Measurements from ENCODE around the gene PRR23B.

PRR23B gene

GRCh38 chr3:138985932-138986331 is 34.8 kb downstream of the PRR23B start:
- H3F3A ChIP-seq (ENCODE audit: insufficient read depth, low read length), result no peaks in the 10 kb centered on the region
- H3K9ac ChIP-seq (ENCODE audit: low read length), result no peak overlapping the region
- no peak overlapping the region for H2AFZ ChIP-seq (ENCODE audit: low read length)
- H4K20me1 ChIP-seq (ENCODE audit: insufficient read depth, low read length), result no peaks in the 10 kb centered on the region
- no peaks in the 10 kb centered on the region for H3K79me2 ChIP-seq (ENCODE audit: insufficient read depth, low read length)
- TF ChIP-seq CTCF (IDR thresholded peaks at IDR 0.05; ENCODE audit: low read length) (no peak), EZH2 (IDR thresholded peaks at IDR 0.05; ENCODE audit: borderline replicate concordance, low read length) (no peak)
- H3K9me2 ChIP-seq (ENCODE audit: low read depth, low read length), result no peaks in the 10 kb centered on the region
- H3K4me1 ChIP-seq (ENCODE audit: insufficient read depth, low read length, severe bottlenecking), result no peaks in the 10 kb centered on the region
- no peak overlapping the region for H3K4me3 ChIP-seq (ENCODE audit: low read depth, low read length, poor library complexity, severe bottlenecking)
- no peak overlapping the region for H3K4me2 ChIP-seq (ENCODE audit: low read length)
- no peaks in the 10 kb centered on the region for H3K9me3 ChIP-seq (ENCODE audit: low read length)
- no peaks in the 10 kb centered on the region for H3K36me3 ChIP-seq (ENCODE audit: insufficient read depth, low read length)
- 0 out of 2 replicates have a peak, but pooled peaks cover 1% of the 10 kb centered on the region for H3K27me3 ChIP-seq (ENCODE audit: insufficient read depth, low read length)
- no peak overlapping the region for H3K27ac ChIP-seq (ENCODE audit: low read depth, low read length, poor library complexity, severe bottlenecking)

GRCh38 chr3:138984816-138985215 is 35.9 kb downstream of the PRR23B start:
- Histone ChIP-seq H3K9ac (ENCODE audit: low read length) (no peak overlapping the region), H3K79me2 (ENCODE audit: insufficient read depth, low read length) (no peaks in the 10 kb centered on the region), H2AFZ (ENCODE audit: low read length) (no peak overlapping the region), H3K36me3 (ENCODE audit: insufficient read depth, low read length) (no peaks in the 10 kb centered on the region), H3K27ac (ENCODE audit: low read depth, low read length, poor library complexity, severe bottlenecking) (no peak overlapping the region), H3K9me3 (ENCODE audit: low read length) (no peaks in the 10 kb centered on the region), H3K9me2 (ENCODE audit: low read depth, low read length) (no peaks in the 10 kb centered on the region), H4K20me1 (ENCODE audit: insufficient read depth, low read length) (no peaks in the 10 kb centered on the region), H3F3A (ENCODE audit: insufficient read depth, low read length) (no peaks in the 10 kb centered on the region), H3K4me1 (ENCODE audit: insufficient read depth, low read length, severe bottlenecking) (no peaks in the 10 kb centered on the region), H3K27me3 (ENCODE audit: insufficient read depth, low read length) (0 out of 2 replicates have a peak, but pooled peaks cover 4% of the 10 kb centered on the region), H3K4me3 (ENCODE audit: low read depth, low read length, poor library complexity, severe bottlenecking) (no peak overlapping the region), H3K4me2 (ENCODE audit: low read length) (no peak overlapping the region)
- TF ChIP-seq CTCF (IDR thresholded peaks at IDR 0.05; ENCODE audit: low read length), result no peak
- no peak for TF ChIP-seq EZH2 (IDR thresholded peaks at IDR 0.05; ENCODE audit: borderline replicate concordance, low read length)

GRCh38 chr3:138976047-138976446 is 44.7 kb downstream of the PRR23B start:
- Histone ChIP-seq H3F3A (ENCODE audit: insufficient read depth, low read length) (no peaks in the 10 kb centered on the region), H2AFZ (ENCODE audit: low read length) (no peak overlapping the region), H3K36me3 (ENCODE audit: insufficient read depth, low read length) (no peaks in the 10 kb centered on the region), H3K9me2 (ENCODE audit: low read depth, low read length) (no peaks in the 10 kb centered on the region), H3K79me2 (ENCODE audit: insufficient read depth, low read length) (no peaks in the 10 kb centered on the region), H3K9me3 (ENCODE audit: low read length) (no peaks in the 10 kb centered on the region), H3K4me2 (ENCODE audit: low read length) (no peak overlapping the region), H4K20me1 (ENCODE audit: insufficient read depth, low read length) (no peaks in the 10 kb centered on the region), H3K9ac (ENCODE audit: low read length) (no peak overlapping the region), H3K27me3 (ENCODE audit: insufficient read depth, low read length) (0 out of 2 replicates have a peak, but pooled peaks cover 4% of the 10 kb centered on the region), H3K27ac (ENCODE audit: low read depth, low read length, poor library complexity, severe bottlenecking) (no peak overlapping the region), H3K4me3 (ENCODE audit: low read depth, low read length, poor library complexity, severe bottlenecking) (no peak overlapping the region), H3K4me1 (ENCODE audit: insufficient read depth, low read length, severe bottlenecking) (no peaks in the 10 kb centered on the region)
- TF ChIP-seq CTCF (IDR thresholded peaks at IDR 0.05; ENCODE audit: low read length), result no peak
- no peak for TF ChIP-seq EZH2 (IDR thresholded peaks at IDR 0.05; ENCODE audit: borderline replicate concordance, low read length)
